ENCODE measurements around the gene FICD. TPM values are rescaled to one million over a fixed set of nuclear protein-coding genes. Genes with fewer than 3 reads are reported as not detected.
A peak's percentile ranks its signal among the peaks of the same experiment; 100 is the strongest.

Gene FICD
- total RNA-seq, 3 donors from 2014 or later (not counting 1 experiment from before 2014, with no cell fraction given), result 3.9 to 7.5 (median 6.6) TPM

DNA sequence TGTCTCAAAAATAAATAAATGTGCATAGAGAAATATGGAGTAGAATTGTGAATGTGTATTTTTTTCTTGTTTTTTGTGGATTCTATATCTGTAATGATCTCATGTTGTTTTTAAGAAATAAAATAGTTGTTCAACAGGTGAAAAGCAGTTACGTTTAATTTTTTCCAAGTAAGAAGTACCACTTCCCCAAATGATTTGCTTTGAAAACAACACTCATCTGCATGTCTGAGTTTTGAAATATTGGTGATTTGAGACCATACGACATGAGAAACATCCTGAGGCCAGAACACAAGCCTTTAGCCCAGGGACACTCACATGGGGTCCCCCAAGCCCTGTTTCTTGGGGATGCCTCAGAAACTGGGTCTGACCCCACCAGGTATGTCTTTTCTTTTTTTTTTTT is 4.2 kb upstream of the FICD start:
- H3K27ac ChIP-seq (ENCODE audit: low read length), result no peak overlapping the region
- no peak overlapping the region for H3K4me3 ChIP-seq (ENCODE audit: low read length)
- no peaks in the 10 kb centered on the region for H3K9me3 ChIP-seq (ENCODE audit: control insufficient read depth, insufficient read depth, low read length)
- Mint-ChIP-seq H3K4me1 (peaks cover 23 to 25% of the 10 kb centered on the region in 2 donors), H3K9me3 (no peaks in the 10 kb centered on the region), H3K4me3 (no peak overlapping the region), H3K36me3 (no peaks in the 10 kb centered on the region), H3K27ac (no peak overlapping the region), H3K27me3 (ENCODE audit: low read depth in 2 of 2) (peaks cover 3 to 19% of the 10 kb centered on the region in 2 donors)
- H3K36me3 ChIP-seq (ENCODE audit: control insufficient read depth, insufficient read depth, low read length), result no peaks in the 10 kb centered on the region
- intact Hi-C loops (cut with micrococcal nuclease), result no loop called here
- no peak for ATAC-seq
- DNase-seq, result no peak
- WGBS (ENCODE audit: insufficient coverage), result 27% methylated on average over 1 of the region's 2 CpGs
- TF ChIP-seq, protein P1, sequence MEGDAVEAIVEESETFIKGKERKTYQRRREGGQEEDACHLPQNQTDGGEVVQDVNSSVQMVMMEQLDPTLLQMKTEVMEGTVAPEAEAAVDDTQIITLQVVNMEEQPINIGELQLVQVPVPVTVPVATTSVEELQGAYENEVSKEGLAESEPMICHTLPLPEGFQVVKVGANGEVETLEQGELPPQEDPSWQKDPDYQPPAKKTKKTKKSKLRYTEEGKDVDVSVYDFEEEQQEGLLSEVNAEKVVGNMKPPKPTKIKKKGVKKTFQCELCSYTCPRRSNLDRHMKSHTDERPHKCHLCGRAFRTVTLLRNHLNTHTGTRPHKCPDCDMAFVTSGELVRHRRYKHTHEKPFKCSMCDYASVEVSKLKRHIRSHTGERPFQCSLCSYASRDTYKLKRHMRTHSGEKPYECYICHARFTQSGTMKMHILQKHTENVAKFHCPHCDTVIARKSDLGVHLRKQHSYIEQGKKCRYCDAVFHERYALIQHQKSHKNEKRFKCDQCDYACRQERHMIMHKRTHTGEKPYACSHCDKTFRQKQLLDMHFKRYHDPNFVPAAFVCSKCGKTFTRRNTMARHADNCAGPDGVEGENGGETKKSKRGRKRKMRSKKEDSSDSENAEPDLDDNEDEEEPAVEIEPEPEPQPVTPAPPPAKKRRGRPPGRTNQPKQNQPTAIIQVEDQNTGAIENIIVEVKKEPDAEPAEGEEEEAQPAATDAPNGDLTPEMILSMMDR (IDR thresholded peaks at IDR 0.05), result no peak
- no peaks in the 10 kb centered on the region for H3K27me3 ChIP-seq (ENCODE audit: control insufficient read depth, insufficient read depth, low read length)
- peaks cover 18% of the 10 kb centered on the region for H3K4me1 ChIP-seq (ENCODE audit: control insufficient read depth, insufficient read depth, low read length)

DNA sequence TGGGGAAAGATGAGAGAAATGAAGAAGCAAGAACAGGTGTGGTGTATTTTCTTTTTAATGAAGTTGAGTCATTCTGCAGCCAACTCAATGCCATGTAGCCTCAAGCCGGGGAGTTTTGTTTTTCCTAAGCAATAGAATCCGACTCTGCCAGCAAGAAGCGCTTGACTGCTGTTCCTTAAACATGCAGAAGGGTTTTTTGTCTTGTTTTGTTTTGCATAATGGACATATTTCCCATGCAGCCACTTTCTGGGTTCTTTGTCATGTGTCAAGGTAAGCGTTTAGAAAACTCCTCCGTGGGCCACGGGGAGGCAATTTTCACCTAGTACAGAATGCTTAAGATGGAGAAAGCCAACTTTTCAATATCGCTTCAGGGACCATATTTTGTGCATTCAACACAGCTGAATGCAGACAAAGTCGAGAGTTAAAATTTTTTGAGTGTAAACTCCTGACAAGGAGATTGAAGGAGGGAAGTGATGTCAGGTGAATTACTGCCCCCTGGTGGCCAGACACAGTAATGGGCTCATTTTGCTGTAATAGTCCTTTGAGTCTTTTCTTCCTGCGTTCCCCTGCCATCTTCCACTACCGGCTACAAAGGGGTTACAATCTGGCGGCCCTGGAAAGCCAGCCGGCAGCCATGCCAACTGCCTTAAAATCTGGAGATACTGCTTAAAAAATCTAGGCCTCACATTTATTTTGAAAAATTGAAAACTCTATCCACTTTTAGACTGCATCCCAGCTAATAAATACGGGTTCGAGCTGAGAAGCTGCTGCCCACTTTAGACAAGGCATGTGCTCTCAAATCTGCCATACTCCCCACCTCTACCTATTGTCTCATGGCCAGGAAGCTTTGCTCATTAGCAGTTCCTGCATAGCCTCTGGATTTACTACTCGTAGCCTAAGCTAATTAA is 3.2 kb upstream of the FICD start:
- 33% methylated on average over 15 of the region's 15 CpGs for WGBS (ENCODE audit: insufficient coverage)
- H3K36me3 Mint-ChIP-seq, result no peaks in the 10 kb centered on the region
- no peak overlapping the region for H3K27ac Mint-ChIP-seq
- H3K9me3 ChIP-seq (ENCODE audit: control insufficient read depth, insufficient read depth, low read length), result no peaks in the 10 kb centered on the region
- no peaks in the 10 kb centered on the region for H3K36me3 ChIP-seq (ENCODE audit: control insufficient read depth, insufficient read depth, low read length)
- H3K4me3 Mint-ChIP-seq, result no peak overlapping the region
- no peaks in the 10 kb centered on the region for H3K27me3 ChIP-seq (ENCODE audit: control insufficient read depth, insufficient read depth, low read length)
- H3K4me1 ChIP-seq (ENCODE audit: control insufficient read depth, insufficient read depth, low read length), result peaks cover 29% of the 10 kb centered on the region
- H3K9me3 Mint-ChIP-seq, result no peaks in the 10 kb centered on the region
- no peak for ATAC-seq
- intact Hi-C loops (cut with micrococcal nuclease), result loop anchor here (1.0 kb wide), 3 partner anchors 55 to 413 kb away; no protein-coding TSS in a partner anchor
- peaks cover 3 to 19% of the 10 kb centered on the region in 2 donors for H3K27me3 Mint-ChIP-seq (ENCODE audit: low read depth in 2 of 2)
- no peak overlapping the region for H3K27ac ChIP-seq (ENCODE audit: low read length)
- H3K4me3 ChIP-seq (ENCODE audit: low read length), result no peak overlapping the region
- TF ChIP-seq, protein P1 (IDR thresholded peaks at IDR 0.05), result peak; percentile 83
- peaks cover 30 to 36% of the 10 kb centered on the region in 2 donors for H3K4me1 Mint-ChIP-seq
- DNase-seq, result peak; percentile 61 to 92

DNA sequence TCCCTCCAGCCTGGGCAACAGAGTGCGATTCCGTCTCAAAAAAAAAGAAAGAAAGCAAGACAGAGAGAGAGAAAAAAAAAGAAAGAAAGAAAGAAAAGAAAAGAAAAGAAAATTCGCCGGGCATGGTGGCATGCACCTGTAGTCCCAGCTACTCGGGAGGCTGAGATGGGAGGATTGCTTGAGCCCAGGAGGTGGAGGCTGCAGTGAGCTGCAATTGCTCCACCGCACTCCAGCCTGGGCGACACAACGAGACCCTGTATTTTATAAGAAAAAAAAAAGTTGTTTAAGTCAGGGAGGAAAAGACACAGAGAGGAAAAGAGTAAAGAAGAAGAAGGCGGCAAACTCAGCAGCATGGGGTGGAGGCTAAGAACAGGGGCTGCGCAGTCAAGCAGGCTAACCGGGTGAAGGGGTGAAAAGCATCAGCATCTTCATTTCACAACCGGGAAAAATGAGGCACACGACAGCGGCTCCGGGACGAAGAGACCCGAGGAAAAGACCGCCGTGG is 557 bp upstream of the FICD start:
- no peak overlapping the region for H3K27ac ChIP-seq (ENCODE audit: low read length)
- Mint-ChIP-seq H3K27ac (peak overlapping the region; percentile 85 to 95), H3K4me1 (peaks cover 37 to 42% of the 10 kb centered on the region in 2 donors), H3K9me3 (no peaks in the 10 kb centered on the region), H3K36me3 (no peaks in the 10 kb centered on the region), H3K4me3 (peak overlapping the region; percentile 93), H3K27me3 (ENCODE audit: low read depth in 2 of 2) (peaks cover 0 to under 1% of the 10 kb centered on the region in 2 donors)
- no peaks in the 10 kb centered on the region for H3K9me3 ChIP-seq (ENCODE audit: control insufficient read depth, insufficient read depth, low read length)
- DNase-seq (no peak), ATAC-seq (peak; percentile 11 to 18 (median 14))
- H3K36me3 ChIP-seq (ENCODE audit: control insufficient read depth, insufficient read depth, low read length), result peaks cover 14% of the 10 kb centered on the region
- WGBS (ENCODE audit: insufficient coverage), result 32% methylated on average over 19 of the region's 19 CpGs
- H3K27me3 ChIP-seq (ENCODE audit: control insufficient read depth, insufficient read depth, low read length), result no peaks in the 10 kb centered on the region
- peaks cover 29% of the 10 kb centered on the region for H3K4me1 ChIP-seq (ENCODE audit: control insufficient read depth, insufficient read depth, low read length)
- intact Hi-C loops (cut with micrococcal nuclease), result loop anchor here (2.0 kb wide), 1 partner anchor 754 kb away; the partner anchor contains the start of gene PRDM4
- peak overlapping the region; percentile 75 for H3K4me3 ChIP-seq (ENCODE audit: low read length)
- TF ChIP-seq, protein P1 (IDR thresholded peaks at IDR 0.05), result no peak

All from natural killer cell (primary cell).